NCI-H510A (cell line): ENCODE results near the gene ZNF480.
A peak's percentile ranks its signal among the peaks of the same experiment; 100 is the strongest.
"Not testable (repeated sequence)": the region's sequence is repeated elsewhere in the genome, so short reads cannot be mapped to it uniquely, and the experiment has no call there.

ENCODE experiments used
- DNase-seq: peaks from one replicate; lab custom pipeline; 2025; lab: John Stamatoyannopoulos, UW

The ZNF480 gene

GRCh38 chr19:52296773-52297600 is at the start of gene ZNF480:
Gene ZNF480, plus strand, starts transcription at chr19:52297169. Its CDS starts 3,244 bp downstream, at chr19:52300413.
- DNase-seq, result peak; percentile 59

DNA sequence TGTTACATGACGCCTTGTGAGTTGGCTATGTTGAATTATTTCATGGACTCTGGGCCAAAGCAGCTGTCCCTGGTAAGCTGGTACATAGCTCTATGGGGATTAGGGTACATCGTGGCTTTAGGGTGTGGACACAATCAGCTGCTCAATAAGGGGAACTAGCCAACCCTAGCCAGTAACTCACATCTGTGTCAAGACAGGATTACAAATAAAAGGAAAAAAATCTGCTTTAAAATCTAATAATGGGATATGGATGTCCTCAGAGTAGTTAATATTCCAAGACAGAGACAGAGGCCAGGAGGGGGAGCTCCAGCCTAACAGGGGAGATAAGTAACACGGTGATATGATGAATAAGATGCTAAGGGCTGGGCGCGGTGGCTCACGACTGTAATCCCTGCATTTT is 48.7 kb upstream of the ZNF480 start:
- DNase-seq, result no peak

DNA sequence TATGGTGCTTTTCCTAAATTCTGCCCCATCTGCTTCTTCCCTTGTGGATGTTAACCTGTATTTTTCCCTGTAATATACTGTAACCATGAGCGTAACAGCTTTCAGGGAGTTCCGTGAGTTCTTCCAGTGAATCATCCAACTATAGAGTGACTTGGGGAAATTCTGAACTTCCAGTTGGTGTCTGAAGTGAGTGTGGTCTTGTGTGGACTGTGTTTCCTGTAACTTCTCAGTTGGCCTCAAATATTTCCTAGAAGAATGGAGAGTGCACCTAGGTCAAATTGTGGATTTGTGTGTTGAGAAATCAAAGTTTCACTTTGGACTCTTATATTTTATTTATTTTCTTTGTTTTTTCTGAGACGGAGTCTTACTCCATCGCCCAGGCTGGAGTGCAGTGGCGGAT is 38.5 kb upstream of the ZNF480 start:
- no peak for DNase-seq

DNA sequence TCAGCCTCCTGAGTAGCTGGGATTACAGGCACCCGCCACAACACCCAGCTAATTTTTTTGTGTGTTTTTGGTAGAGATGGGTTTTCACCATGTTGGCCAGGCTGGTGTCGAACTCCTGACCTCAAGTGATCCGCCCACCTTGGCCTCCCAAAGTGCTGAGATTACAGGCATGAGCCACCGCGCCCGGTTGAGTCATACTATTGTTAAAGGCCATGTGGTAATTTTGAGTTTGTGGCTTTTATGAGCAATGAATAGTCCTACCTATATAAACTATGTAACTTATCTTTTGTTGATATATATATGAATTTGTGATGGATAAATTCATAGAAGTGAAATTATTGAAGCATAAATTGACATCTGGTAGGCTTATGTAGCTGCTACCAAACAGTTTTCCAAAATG is 31.4 kb upstream of the ZNF480 start:
- DNase-seq, result not testable (repeated sequence)

GRCh38 chr19:52269338-52270261 is 27.4 kb upstream of the ZNF480 start, which contains the start of gene ZNF766:
Gene ZNF766, plus strand, starts transcription at chr19:52269587. Its CDS starts 27 bp downstream, at chr19:52269614.
- DNase-seq, result peak; percentile 88

DNA sequence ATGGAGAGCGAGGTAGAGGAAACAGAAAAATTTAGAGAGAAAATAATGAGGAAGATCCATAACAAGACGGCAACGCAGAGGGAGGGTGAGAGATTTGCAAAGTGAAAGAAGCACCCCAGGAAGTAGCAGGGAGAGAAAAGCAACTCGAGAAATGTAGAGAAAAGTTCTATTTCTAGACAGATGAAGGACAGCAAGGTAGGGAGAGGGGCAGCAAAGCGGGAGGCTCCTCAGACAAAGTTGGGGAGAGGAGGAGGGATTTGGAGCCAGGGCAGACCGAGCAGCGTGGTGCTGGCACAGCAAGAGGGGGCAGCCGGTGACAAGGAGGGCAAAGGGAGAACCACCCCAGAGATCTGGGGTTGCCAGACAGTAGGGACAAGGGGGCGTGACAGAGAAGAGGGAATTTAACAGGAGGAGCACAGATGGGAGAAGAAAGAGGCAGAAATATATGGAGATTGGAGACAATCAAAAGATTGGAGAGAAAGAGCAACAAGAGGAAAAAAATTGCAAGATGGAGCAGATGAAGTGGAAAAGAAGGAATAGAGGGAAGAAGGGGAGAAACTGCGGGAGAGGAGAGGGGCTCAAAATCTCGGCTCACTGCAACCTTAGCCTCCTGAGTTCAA is 26.6 kb upstream of the ZNF480 start:
- DNase-seq, result no peak

GRCh38 chr19:52273301-52273700 is 23.7 kb upstream of the ZNF480 start:
- no peak for DNase-seq

GRCh38 chr19:52274191-52274590 is 22.8 kb upstream of the ZNF480 start:
- DNase-seq, result no peak

- DNase-seq, result no peak
These were observed 21.0 kb upstream of the ZNF480 start for GRCh38 chr19:52275988-52276387.

GRCh38 chr19:52277471-52277870 is 19.5 kb upstream of the ZNF480 start:
- DNase-seq, result no peak

DNA sequence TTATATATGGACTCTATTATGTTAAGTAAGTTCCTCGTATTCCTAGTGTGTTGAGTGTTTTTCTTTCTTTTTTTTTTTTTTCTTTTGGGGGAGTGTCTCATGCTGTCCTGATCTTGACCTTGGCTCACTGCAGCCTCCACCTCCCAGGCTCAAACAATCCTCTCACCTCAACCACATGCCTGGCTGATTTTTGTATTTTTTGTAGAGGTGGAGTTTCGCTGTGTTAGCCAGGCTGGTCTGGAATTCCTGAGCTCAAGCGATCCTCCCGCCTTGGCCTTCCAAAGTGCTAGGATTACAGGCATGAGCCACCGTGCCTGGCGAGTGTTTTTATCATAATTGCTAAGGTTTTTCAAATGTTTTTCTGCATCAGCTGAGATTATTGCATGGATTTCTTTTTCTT is 10.7 kb upstream of the ZNF480 start:
- no peak for DNase-seq

DNA sequence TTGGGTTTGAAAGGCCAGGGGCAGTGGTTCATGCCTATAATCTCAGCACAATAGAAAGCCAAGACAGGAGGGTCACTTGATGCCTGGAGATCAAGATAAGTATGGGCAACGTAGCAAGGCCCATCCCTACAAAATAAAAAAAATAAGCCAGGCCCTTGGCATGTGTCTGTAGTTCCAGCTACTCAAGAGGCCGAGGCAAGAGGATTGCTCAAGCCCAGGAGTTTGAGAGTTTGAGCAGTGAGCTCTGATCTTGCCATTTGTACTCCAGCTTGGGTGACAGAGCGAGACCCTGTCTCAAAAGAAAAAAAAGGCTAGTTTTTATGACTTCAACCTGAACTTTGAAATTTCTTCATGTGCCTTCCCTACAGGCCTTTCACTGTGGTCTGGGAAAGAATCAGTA is 5.2 kb upstream of the ZNF480 start:
- DNase-seq, result no peak

DNA sequence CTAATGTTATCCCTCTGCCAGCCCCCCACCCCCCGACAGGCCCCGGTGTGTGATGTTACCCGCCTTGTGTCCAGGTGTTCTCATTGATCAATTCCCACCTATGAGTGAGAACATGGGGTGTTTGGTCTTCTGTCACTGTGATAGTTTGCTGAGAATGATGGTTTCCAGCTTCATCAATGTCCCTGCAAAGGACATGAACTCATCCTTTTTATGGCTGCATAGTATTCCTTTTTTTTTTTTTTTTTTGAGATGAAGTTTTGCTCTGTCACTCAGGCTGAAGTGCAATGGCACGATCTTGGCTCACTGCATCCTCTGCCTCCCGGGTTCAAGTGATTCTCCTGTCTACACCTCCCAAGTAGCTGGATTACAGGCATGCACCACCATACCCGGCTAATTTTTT is 4.0 kb upstream of the ZNF480 start:
- DNase-seq, result not testable (repeated sequence)

DNA sequence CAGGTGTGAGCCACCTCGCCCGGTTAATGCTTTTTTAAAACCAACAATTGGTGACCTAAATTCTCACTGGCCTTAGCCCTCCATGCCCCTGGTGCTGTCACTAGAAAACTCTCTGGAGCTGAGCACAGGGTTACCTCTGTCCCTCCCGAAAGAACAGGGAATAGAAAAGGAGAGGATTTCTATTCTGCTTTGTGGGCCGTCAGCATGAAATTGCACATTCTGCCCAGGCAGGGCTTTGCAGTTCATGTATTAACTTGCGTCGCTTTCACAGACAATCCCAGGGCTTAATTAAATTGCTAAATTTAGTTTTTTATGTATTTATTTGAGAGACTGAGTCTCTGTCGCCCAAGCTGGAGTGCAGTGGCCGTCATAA is 583 bp upstream of the ZNF480 start:
- no peak for DNase-seq

DNA sequence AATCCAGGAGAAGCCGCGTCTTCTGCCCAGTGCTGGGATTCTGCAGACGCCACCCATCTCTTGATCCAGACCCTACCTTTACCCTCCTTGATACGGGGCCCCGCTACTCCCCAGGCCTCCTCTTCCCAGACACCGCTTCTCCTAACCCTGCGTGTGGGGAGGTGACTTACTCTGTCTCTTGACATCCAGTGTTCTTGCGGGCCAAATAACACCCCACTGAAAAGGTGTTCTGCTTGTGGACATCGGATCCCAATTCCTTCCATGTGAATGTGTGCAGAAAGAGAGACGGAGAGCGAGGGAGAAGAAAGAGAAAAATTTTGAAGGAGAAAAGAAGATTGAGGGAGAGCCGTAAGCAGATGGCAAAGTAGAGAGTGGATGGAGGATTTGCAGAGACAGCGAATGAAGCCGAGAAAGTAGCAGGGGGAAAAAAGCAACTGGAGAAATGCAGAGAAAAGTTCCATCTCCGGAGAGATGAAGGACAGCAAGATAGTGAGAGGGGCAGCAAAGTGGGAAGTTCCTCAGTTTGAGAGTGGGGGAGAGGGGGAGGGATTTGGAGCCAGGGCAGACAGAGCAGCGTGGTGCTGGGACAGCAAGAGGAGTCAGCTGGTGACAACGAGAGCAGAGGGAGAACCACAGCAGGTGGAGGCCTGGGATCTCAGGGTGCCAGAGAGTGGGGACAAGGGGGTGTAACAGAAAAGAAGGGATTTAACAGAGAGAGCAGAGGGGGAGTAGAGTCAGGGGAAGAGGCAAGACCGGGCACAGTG is 814 bp downstream of the ZNF480 start:
- DNase-seq, result no peak

- peak; percentile 1 for DNase-seq
These were observed 10.3 kb downstream of the ZNF480 start for GRCh38 chr19:52307275-52307674.

DNA sequence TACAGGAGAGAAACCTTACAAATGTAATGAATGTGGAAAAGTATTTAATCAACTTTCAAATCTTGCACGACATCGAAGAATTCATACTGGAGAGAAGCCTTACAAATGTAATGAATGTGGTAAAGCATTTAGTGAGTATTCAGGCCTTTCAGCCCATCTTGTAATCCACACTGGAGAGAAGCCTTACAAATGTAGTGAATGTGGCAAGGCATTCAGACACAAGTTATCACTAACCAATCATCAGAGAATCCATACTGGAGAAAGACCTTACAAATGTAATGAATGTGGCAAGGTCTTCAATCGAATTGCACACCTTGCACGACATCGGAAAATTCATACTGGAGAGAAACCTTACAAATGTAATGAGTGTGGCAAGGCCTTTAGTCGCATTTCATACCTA is 25.5 kb downstream of the ZNF480 start:
- DNase-seq, result no peak

DNA sequence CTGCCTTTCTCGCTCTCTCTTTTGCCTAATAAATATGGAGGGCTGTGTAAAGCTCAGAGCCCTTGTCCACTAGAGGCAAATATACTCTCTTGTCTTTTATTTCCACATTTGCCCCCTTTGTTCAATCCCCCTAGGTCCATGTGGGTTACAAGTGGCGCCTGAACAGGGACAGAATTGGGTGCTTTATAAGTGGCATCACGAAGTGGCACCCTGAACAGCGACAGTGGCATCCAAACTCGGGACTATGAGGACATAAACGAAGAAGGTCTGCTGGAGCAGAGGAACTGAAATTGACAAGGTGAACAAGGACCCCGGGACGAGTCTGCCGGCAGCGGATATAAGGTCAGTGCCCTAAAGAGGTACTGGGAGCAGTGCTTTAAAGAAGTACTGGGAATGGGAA is 34.8 kb downstream of the ZNF480 start:
- DNase-seq, result no peak

DNA sequence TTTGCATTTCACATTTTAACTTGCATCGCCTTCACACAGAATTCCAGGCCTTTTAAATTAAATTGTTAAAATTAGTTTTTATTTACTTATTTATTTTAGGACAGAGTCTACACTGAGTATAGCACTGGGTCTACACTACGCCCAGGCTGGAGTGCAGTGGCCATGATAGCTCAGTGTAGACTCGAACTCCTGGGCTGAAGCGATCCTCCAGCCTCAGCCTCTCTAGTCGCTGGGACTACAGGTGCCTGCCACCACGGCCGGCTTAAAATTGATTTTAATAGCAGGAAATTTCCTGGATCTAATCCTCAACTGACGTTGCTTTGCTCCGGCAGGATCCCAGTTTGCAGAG is 38.8 kb downstream of the ZNF480 start:
- no peak for DNase-seq

- DNase-seq, result peak; percentile 66
These were observed 39.3 kb downstream of the ZNF480 start, which contains the start of gene ZNF610 for GRCh38 chr19:52336117-52336790. Gene ZNF610, plus strand, starts transcription at chr19:52336243. Its CDS starts 12,930 bp downstream, at chr19:52349173.

DNA sequence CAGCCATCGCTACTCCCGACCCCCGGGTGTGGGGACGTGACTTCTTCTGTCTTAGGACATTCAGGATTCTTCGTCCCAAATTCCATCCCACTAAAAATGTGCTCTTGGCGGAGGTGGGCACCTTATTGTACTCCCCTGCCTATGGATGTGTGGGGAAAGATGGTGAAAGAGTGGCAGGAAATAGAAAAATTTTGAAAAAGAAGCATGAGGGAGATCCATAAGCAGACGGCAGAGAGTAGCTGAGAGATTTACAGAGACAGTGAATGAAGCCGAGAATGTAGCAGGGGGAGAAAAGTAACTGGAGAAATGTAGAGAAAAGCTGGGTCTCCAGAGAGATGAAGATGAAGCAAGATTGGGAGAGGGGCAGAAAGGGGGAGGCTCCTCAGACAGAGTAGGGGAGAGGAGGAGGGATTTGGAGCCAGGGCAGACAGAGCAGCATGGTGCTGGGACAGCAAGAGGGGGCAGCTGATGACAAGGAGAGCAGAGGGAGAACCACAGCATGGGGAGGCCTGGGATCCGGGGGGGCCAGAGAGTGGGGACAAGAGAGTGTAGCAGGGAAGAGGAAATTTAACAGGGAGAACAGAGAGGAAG is 39.9 kb downstream of the ZNF480 start:
- DNase-seq, result no peak
